ENCODE data around the gene HRAS. TPM values are rescaled to one million over a fixed set of nuclear protein-coding genes. Genes with fewer than 3 reads are reported as not detected.
"Not testable (repeated sequence)": the region's sequence is repeated elsewhere in the genome, so short reads cannot be mapped to it uniquely, and the experiment has no call there.

HRAS gene
- total and polyA plus RNA-seq, 8 donors = 14.2 to 181 (median 70.8) TPM

DNA sequence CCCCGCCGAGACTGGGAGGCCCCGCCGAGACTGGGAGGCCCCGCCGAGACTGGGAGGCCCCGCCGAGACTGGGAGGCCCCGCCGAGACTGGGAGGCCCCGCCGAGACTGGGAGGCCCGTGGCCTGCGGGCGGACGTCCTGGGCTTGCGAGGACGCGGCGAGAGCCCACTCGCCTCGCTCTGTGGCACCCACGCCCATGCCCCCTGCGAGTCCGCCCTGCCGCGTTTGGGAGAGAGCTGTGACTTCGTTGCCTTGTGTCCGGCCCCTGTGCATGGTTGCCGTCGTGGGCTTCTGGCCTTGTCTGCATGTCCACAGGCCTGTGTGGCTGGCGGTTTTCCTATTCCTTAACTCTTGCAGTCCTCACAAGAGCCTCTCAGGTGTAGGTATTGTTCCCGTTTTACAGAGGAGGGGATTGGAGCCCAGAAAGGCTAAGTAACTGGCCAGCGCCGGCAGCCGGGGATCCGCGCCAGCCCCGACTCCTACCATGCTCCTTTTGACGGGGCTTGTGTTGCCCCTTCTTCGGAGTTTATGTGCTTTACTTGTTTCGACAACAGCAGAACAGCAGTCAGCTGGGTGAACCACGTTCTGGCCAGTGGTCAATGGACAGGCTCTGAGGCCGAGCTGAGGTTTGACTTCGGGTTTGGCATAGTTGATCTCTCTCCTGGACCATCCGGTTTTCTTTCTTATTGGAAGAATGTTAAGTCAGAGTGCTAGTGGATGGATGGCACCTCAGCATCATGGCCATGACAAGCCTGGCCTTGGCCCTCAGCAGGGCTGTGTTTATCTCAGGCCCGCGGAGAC is 41.6 kb upstream of the HRAS start:
- H3K36me3 ChIP-seq = peaks cover 4 to 8% (median 7%) of the 10 kb centered on the region in 4 donors
- 2 to 7% (median 4%) methylated on average over 16 to 42 of the region's 48 CpGs for WGBS, 5 donors
- peak overlapping the region; percentile 71 to 98 (median 78) for H3K4me3 ChIP-seq
- DNase-seq = peak in 1 of 2 donors; percentile 35
- TF ChIP-seq, protein P1, sequence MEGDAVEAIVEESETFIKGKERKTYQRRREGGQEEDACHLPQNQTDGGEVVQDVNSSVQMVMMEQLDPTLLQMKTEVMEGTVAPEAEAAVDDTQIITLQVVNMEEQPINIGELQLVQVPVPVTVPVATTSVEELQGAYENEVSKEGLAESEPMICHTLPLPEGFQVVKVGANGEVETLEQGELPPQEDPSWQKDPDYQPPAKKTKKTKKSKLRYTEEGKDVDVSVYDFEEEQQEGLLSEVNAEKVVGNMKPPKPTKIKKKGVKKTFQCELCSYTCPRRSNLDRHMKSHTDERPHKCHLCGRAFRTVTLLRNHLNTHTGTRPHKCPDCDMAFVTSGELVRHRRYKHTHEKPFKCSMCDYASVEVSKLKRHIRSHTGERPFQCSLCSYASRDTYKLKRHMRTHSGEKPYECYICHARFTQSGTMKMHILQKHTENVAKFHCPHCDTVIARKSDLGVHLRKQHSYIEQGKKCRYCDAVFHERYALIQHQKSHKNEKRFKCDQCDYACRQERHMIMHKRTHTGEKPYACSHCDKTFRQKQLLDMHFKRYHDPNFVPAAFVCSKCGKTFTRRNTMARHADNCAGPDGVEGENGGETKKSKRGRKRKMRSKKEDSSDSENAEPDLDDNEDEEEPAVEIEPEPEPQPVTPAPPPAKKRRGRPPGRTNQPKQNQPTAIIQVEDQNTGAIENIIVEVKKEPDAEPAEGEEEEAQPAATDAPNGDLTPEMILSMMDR (IDR thresholded peaks at IDR 0.05) = no peak
- TF ChIP-seq EP300 (IDR thresholded peaks at IDR 0.05) (no peak), POLR2AphosphoS5 (IDR thresholded peaks at IDR 0.05) (no peak)
- no peaks in the 10 kb centered on the region for H3K9me3 ChIP-seq
- intact Hi-C loops (cut with DNase I; ENCODE audit: low total_unique reads) = no loop called here
- peaks cover 42 to 72% (median 60%) of the 10 kb centered on the region in 4 donors for H3K4me1 ChIP-seq
- peaks cover 0 to 12% (median 4%) of the 10 kb centered on the region in 3 donors for H3K27me3 ChIP-seq
- peak overlapping the region; percentile 91 to 94 (median 93) for H3K27ac ChIP-seq

DNA sequence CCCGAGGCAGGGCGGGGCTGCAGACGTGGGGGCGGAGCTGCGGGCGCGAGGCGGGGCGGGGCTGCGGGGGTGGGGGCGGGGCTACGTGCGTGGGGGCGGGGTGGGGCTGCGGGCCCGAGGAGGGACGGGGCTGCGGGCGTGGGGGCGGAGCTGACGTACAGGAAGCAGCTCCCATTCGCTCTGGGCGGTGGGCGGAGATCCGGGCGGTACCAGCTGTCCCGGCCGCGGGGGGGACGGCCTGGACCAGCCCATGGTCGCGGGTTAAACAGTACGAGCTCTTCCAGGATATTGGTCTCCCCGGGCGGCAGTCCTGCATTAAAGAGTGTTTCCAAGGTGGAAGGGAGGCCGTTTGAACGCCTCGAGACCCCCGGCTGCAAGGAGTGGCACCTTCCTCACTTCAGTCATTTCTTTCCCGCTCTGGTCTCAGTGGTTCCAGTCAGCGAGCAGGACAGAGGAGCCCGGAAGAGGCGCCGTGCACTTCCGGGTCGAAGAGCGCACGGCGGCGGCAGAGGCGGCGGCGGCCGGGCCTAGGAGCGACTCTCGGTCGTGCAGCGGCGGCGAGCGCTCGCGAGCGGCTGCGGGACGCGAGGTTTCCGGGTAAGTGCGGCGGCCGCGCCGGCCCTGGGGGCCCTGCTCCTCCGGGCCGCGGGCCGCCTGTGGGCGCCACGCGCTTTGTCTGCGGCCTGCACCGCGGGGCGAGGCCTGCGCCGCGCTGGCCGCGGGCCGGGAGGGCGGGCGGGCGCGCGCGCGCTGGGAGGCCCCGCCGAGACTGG is 40.8 kb upstream of the HRAS start, which contains the start of gene PHRF1:
PHRF1 (plus strand) TSS at position 475 of the 773 bp plus-strand sequence. CDS start 5,043 bp downstream, outside the sequence.
- H3K36me3 ChIP-seq = no peaks in the 10 kb centered on the region
- TF ChIP-seq POLR2AphosphoS5 (IDR thresholded peaks at IDR 0.05) (peak; percentile 57 to 90 (median 85)), POLR2A (IDR thresholded peaks at IDR 0.05) (no peak)
- peak; percentile 97 to 98 for DNase-seq
- peak within 1 kb of the TSS; percentile 71 to 98 (median 78) for H3K4me3 ChIP-seq
- H3K27ac ChIP-seq = peak within 1 kb of the TSS; percentile 91 to 94 (median 93)
- no peaks in the 10 kb centered on the region for H3K9me3 ChIP-seq
- intact Hi-C loops (cut with DNase I; ENCODE audit: low total_unique reads) = no loop called here
- H3K27me3 ChIP-seq = peaks cover 0 to 12% (median 4%) of the 10 kb centered on the region in 3 donors
- H3K4me1 ChIP-seq = peaks cover 42 to 63% (median 58%) of the 10 kb centered on the region in 4 donors
- 0% methylated on average over 55 to 98 of the region's 99 CpGs for WGBS, 5 donors

DNA sequence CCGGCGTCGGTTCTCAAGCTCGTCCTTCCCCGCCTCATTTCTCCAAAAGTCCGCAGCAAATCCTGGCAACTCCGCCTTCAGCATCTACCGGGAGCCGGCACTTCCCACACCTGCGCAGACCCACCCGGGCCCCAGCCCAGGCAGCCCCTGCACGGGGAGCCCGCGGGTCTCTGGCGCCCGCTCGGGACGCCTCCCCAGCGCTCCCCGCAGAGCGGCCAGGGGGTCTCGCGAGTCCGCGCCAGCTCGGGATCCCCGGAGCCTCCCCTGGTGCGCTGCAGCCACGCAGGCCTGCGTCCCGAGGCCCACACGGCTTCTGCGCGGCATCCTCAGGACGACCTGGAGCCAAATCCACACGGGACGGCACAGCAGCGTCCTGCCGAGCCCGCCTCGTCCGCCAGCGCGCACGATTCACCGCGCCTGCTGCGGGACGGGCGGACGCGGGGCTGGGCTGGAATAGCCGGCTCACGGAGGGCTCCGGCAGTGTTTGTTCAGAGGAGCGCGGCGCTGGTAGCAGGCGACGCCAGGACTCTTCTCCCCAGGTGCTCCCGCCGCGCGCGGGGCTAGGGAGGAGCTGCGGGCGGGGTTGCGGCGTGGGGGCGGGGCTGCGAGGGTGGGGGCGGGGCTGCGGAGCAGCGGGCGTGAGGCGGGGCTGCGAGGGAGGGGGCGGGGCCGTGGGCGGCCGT is 40.1 kb upstream of the HRAS start:
- no peaks in the 10 kb centered on the region for H3K36me3 ChIP-seq
- 1 to 2% (median 1%) methylated on average over 34 to 81 of the region's 81 CpGs for WGBS, 5 donors
- peak overlapping the region; percentile 61 to 98 (median 67) for H3K4me3 ChIP-seq
- TF ChIP-seq EP300 (IDR thresholded peaks at IDR 0.05) (no peak), POLR2AphosphoS5 (IDR thresholded peaks at IDR 0.05) (peak in 2 of 3 donors; percentile 4 to 22), POLR2A (IDR thresholded peaks at IDR 0.05) (no peak)
- TF ChIP-seq, protein P1 (IDR thresholded peaks at IDR 0.05) = no peak
- intact Hi-C loops (cut with DNase I; ENCODE audit: low total_unique reads) = no loop called here
- DNase-seq = peak in 1 of 2 donors; percentile 61
- H3K27me3 ChIP-seq = peaks cover 0 to 12% (median 4%) of the 10 kb centered on the region in 3 donors
- H3K4me1 ChIP-seq = peaks cover 42 to 56% (median 51%) of the 10 kb centered on the region in 4 donors
- no peaks in the 10 kb centered on the region for H3K9me3 ChIP-seq
- peak overlapping the region; percentile 51 to 75 (median 66) for H3K27ac ChIP-seq

DNA sequence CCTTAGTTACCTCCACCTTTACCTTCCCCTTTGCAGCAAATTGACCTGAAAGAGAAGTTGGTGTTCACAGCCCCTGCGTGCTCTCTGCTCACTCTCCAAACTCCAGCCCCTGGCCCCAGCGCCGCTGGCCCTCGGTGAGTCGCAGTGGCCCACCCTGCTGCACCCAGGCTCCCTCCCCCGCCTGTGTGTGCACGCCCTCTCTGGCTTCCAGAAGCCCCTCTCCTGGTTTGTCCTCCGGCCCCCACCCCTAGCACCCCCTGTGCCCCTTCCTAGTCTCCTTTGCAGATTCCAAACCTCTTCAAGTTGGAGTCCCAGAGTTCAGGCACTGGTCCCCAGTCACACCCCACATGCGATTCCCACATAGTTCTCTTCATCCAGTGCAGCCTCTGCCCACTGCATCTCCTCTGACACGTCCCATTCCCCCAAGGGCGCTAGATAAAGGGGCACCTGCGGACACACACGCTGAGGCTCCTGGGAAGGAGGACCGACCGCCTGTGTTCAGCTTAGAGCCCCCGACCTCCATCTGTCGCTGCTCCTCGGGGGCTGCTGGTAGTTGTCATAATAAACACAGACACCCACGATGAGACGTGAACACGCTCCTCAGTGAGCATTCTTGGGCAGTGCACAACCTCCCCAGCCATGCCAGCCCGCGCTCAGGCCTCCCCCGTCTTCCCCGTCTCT is 39.4 kb upstream of the HRAS start:
- H3K27ac ChIP-seq = peak overlapping the region in 2 of 5 donors; percentile 57 to 75
- WGBS, 5 donors = 20 to 34% (median 26%) methylated on average over 20 to 25 of the region's 25 CpGs

DNA sequence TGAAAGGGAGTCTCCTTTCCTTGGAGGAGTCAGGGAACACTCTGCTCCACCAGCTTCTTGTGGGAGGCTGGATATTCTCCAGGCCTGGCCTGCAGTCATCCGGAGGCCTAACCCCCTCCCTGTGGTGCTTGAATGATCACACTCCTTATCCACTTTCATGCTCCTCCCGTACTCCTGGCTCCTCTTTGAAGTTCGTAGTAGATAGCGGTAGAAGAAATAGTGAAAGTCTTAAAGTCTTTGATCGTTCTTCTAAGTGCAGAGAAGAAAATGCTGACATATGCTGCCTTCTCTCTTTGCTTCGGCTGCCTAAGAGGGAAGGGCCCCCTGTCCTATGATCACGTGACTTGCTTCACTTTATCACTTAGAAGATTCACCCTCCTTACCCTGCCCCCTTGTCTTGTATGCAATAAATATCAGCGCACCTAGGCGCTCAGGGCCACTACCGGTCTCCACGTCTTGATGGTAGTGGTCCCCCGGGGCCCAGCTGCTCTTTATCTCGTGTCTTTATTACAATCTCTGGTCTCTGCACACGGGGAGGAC is 38.7 kb upstream of the HRAS start:
- peaks cover 0 to 15% (median 4%) of the 10 kb centered on the region in 3 donors for H3K27me3 ChIP-seq
- peaks cover 35 to 48% (median 44%) of the 10 kb centered on the region in 4 donors for H3K4me1 ChIP-seq
- 59 to 70% (median 68%) methylated on average over 13 to 14 of the region's 14 CpGs for WGBS, 5 donors
- not testable (repeated sequence) for H3K36me3 ChIP-seq, H3K27ac ChIP-seq, H3K4me3 ChIP-seq, DNase-seq, H3K9me3 ChIP-seq
- intact Hi-C loops (cut with DNase I; ENCODE audit: low total_unique reads) = loop anchor here (5.0 kb wide), 1 partner anchor 52 kb away; no protein-coding TSS in a partner anchor

More for the DNA sequence above, 39.4 kb upstream of the HRAS start:
- intact Hi-C loops (cut with DNase I; ENCODE audit: low total_unique reads) = loop anchor here (5.0 kb wide), 1 partner anchor 52 kb away; no protein-coding TSS in a partner anchor
- no peak for TF ChIP-seq EP300 (IDR thresholded peaks at IDR 0.05)
- H3K27me3 ChIP-seq = peaks cover 0 to 12% (median 4%) of the 10 kb centered on the region in 3 donors
- H3K36me3 ChIP-seq = no peaks in the 10 kb centered on the region
- H3K4me1 ChIP-seq = peaks cover 37 to 49% (median 44%) of the 10 kb centered on the region in 4 donors
- H3K9me3 ChIP-seq = no peaks in the 10 kb centered on the region
- H3K4me3 ChIP-seq = peak overlapping the region; percentile 61 to 98 (median 67)
- no peak for DNase-seq

Data from stomach (tissue), 9 donors.